ENCODE measurements around the gene CAT.

DNA sequence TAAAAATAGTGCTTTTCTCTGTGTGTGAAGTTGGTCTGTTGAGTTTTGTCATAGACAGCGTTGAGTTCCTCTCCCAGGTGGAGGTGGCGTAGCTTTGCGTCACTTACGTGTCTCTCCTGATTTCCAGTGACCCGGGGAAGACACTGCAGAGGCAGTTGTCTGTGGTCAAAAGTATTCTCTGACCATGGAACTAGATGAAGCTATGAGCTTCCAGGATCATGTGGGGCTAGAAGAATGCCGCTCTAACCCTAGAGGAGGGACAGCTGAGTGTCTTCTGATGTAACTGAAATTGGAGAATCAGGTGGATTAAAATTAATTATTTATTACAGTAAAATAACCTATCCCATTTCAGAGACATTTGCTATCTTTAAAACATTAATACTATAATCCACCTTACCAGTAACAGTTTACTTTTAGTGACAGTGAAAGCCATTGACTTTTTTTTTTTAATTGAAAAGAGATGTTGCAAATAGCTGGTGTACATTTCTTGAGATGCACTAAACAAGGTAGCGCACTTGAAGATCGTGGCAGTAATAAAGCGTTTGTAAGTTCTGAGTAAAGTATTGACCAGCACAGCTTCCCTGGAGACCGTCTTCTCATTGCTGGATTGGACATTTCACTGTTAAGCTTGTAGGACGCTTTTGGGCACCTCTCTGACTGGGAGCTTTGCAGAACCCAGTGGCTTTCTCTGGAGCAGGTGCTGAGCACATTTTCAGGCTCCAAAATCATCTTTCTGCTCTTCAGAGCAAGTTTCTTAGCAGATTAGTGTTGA, 9.7 kb downstream of the CAT start:
- no peak for TF ChIP-seq EZH2 (IDR thresholded peaks at IDR 0.05)
- no peak for TF ChIP-seq POLR2AphosphoS5 (IDR thresholded peaks at IDR 0.05; ENCODE audit: borderline replicate concordance, low read depth, low read length)
